NCI-H446 (cell line): ENCODE measurements around the gene ARFGAP2.
A peak's percentile ranks its signal among the peaks of the same experiment; 100 is the strongest.

Source experiments
- DNase-seq, 2 experiments: peaks; one replicate each; lab custom pipeline; 2025; lab: John Stamatoyannopoulos, UW

Gene ARFGAP2

GRCh38 chr11:47171061-47171838 lies 5.4 kb downstream of the ARFGAP2 start:
- DNase-seq: no peak

DNA sequence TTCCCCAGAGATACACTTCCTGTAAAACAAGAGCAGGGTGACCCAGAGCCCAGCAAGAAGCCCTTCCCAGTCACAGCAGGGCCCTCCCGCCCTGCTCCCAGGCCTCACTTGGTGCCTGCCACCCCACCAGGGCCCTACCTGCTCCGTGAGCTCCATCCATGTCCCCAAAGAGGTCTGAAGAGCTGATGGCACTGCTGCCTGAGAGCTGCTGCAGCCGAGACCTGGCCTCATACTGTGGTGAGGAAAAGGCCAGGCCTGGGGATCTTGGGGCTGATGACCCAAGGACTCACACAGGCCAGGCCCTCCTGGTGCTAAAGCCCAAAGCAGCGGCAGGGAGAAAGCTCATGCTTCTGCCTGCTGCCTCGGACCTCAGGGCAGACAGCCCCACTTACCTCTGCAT lies 10.3 kb downstream of the ARFGAP2 start:
- DNase-seq: no peak

- DNase-seq: no peak
These were observed 11.3 kb downstream of the ARFGAP2 start for GRCh38 chr11:47165253-47165840.

- DNase-seq: no peak
These were observed 12.4 kb downstream of the ARFGAP2 start for GRCh38 chr11:47164321-47164720.

DNA sequence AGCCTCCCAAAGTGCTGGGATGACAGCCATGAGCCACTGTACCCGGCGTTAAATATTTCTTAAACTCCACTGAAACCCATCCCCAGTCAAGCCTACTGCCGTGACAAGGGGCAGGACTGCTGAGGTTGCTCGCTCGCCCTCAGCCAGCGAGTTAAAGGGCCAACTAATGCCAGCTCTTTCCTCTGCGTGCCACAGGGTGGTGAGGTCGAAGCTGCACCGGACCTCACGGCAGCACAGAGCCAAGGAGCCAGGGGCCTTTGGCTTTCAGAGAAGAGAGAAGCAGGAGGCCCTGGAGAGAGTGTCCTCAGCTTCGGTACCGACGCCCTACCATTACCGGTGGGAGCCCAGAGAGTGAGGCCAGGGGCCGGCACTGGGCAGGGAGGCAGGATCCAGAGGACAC lies 12.8 kb downstream of the ARFGAP2 start:
- DNase-seq: no peak

GRCh38 chr11:47163193-47163592 lies 13.5 kb downstream of the ARFGAP2 start:
- no peak for DNase-seq

GRCh38 chr11:47162426-47162825 lies 14.3 kb downstream of the ARFGAP2 start:
- no peak for DNase-seq

DNA sequence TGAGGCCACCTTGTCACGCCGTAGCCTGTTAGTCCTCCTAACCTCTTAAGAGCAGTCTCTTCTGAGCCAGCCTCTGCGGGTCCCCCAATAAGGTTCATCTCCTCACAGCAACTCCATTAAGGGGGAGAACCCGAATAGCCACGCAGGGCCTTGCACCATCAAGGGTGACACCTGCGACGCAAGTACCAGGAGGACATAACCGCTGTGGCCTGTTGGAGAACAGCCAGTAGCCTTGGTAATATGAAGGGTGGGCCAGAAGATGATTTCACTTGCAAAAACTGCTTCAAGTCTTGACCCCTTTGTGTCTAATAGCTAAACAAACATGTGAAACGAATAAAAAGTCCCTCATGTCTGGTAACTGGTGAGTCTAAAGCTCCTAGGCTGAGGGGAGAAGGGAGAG lies 14.8 kb downstream of the ARFGAP2 start:
- no peak for DNase-seq

DNA sequence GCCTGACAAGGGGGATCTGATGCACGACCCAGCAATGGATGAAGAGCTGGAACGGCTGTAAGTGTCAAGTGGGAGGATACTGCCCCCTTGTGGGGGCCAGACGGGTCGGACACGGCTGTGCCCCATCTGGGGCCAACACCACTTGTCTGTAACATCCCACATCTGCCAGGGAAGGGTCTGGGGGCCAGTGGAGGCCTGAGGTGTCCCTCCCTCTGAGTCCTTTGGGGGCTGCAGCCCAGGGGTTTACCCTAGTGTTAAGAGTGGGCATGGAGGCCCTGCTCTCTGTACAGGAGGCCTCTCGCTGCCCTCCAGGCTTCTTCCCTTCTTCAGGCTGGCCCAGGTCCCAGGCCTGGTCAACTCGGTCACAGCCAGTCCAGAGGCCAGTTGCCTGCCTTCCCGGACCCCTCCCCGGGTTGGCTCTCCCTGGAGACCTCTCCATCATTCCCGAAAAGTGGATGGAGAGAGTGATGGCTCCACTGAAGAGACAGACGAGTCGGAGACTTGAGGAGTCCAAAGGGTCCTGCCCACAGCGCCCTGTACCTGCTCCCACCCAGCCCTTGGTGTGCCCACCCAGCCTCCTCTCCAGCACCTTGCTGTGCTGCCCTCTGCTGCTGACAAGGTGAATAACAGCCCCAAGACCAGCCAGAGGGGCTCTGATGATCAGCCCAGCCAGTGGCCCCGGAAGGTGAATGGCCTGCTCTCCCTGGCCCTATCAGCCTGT lies 15.4 kb downstream of the ARFGAP2 start:
- peak; percentile 67 to 77 for DNase-seq

DNA sequence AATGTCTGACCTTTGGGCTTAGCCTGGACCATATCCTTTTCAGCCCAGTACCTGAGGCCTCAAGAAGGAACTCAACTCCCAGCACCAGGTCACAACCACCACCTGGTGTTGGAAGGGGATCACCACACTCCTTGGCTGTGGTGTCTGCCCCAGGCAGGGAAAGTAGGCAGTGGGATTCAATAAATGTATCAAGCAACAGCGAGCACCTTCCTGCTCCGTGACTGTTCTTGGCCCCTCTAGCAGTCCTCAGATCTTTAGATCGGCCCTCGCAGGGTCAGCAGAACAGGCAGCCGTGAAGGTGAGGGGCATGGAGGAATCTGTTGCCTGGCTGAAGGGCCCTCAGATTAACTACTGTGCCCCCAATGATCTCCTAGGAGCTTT lies 15.9 kb downstream of the ARFGAP2 start:
- no peak for DNase-seq

- DNase-seq: no peak
These were observed 18.4 kb downstream of the ARFGAP2 start for GRCh38 chr11:47158242-47158641.

- no peak for DNase-seq
These were observed 18.9 kb downstream of the ARFGAP2 start for GRCh38 chr11:47157805-47158204.

- DNase-seq: no peak
These were observed 19.7 kb downstream of the ARFGAP2 start for GRCh38 chr11:47156951-47157350.

DNA sequence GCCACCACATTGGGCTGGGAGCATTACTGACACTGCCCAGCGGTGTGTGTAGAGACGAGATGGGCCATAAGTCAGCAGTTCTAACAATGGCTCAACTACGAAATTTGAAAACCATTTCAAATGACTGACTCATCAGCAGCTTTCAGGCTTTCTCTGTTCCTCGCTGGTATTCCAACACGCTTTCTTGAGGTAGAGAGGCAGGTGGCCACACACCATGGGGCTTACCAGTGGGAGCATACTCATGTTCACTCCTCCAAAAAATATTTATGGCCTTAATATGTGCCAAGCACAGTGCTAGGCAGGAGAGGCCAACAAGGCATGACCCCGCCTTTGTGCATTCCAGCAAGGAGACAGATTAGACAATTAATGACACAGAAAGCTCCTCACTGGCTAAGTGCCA lies 20.3 kb downstream of the ARFGAP2 start:
- no peak for DNase-seq

- no peak for DNase-seq
These were observed 20.8 kb downstream of the ARFGAP2 start for GRCh38 chr11:47155879-47156278.

DNA sequence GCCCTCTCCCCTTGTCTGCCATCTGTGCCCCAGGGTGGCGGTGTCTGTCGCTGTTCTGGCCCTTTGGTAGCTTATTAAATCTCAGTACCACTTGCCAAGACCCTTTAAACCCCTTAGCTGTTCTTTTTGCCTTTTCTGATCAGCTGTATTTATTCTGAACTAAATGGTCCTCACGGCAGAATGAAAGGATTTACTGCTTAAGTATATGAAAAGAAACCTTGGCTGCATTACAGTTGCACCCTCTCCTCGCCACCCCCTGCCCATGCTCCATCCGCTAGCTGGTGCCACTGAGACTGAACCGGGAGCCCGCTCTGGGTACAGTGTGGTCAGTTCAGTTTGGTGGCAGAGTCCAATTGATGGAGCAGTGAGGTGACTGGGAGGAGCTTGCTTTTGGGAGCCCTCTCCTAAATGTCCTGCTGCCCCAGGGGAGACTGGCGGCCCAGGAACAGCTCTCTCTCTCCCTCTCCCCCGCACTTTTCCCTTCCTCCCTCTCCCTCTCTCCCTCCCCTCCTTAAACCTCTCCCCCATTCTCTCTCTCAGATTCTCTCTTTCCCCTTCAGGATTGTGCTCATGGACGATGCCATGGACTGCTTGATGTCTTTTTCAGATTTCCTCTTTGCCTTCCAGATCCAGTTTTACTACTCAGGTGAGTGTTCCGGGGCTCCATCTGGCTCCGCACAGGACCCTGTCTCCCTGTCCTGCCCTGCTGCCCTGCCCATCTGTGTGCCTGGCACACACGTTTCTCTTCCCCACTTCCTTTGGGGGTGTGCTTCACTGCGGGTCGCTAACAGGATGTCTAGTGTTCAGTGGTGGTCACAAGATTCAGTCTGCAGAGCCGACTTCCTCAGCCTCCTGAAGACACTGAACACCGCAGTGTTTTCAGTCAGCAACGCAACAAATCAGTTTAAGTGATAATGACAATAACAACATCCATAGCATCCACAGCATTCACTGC lies 21.8 kb downstream of the ARFGAP2 start:
- no peak for DNase-seq

DNA sequence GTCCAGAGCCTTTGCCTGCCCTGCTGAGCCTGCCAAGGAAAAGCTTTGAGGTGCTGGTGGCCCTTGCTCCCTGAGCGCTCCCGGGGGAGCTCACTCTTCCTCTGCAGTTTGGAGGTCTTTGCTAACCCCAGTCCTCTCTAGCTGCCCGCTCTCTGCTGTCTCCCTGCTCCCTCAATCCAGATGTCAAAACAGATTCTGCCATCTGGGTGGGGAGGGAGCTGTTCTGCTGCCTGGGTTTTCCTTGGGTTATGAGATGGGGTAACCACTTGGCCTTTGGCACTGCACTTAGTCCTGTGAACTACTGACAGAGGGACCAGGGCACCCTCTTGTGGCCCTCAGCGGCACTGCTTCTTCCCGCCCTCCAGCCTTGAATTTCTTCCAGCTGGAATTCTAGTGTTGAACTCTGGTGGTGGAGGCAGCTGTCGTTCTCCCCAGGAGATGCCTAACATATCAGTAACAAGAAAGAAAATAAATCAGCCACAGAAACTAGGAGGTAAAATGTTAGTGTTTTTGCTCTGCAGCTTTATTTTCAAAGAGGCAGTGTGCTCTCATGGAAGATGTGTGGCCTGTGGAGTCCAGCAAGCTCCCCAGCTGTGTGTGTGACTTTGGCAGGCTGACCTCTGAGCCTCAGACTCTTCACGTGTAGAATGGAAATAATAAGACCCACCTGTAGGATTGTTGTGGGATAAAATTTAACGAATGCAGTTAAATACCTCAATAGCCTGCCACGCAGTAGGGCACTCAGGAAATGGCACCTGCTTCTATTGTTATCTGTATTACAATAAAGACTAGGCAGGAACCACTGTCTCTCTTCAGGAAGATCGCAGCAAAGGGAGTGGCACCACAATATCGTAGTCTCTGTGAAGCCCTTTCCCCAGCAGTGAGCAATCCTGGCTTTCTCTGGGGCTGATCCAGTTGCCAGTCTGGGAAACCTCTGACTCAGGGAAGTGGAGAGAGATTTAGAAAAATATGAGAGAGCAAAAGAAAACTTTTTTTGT lies 23.4 kb downstream of the ARFGAP2 start:
- peak; percentile 68 to 90 for DNase-seq

GRCh38 chr11:47152126-47152952 lies 24.3 kb downstream of the ARFGAP2 start:
- no peak for DNase-seq

- no peak for DNase-seq
These were observed 26.9 kb downstream of the ARFGAP2 start for GRCh38 chr11:47149782-47150181.
